ENCODE results near the gene ODC1.

Gene ODC1

GRCh38 chr2:10433947-10434885 lies 13.9 kb downstream of the ODC1 start:
- no peak for DNase-seq (ENCODE audit: low spot score)

- DNase-seq (ENCODE audit: low spot score): no peak
Observed at GRCh38 chr2:10433264-10433946, 14.7 kb downstream of the ODC1 start.

GRCh38 chr2:10432311-10433181 lies 15.6 kb downstream of the ODC1 start:
- no peak for DNase-seq (ENCODE audit: low spot score)

GRCh38 chr2:10431797-10432196 lies 16.3 kb downstream of the ODC1 start:
- DNase-seq (ENCODE audit: low spot score): no peak

- DNase-seq (ENCODE audit: low spot score): no peak
Observed at GRCh38 chr2:10430886-10431622, 17.1 kb downstream of the ODC1 start.

- DNase-seq (ENCODE audit: low spot score): no peak
Observed at GRCh38 chr2:10428924-10429323, 19.2 kb downstream of the ODC1 start.

GRCh38 chr2:10428355-10428754 lies 19.8 kb downstream of the ODC1 start:
- DNase-seq (ENCODE audit: low spot score): no peak

GRCh38 chr2:10427618-10427949 lies 20.5 kb downstream of the ODC1 start:
- no peak for DNase-seq (ENCODE audit: low spot score)

- no peak for DNase-seq (ENCODE audit: low spot score)
Observed at GRCh38 chr2:10426726-10427617, 21.2 kb downstream of the ODC1 start.

GRCh38 chr2:10425699-10426098 lies 22.4 kb downstream of the ODC1 start:
- no peak for DNase-seq (ENCODE audit: low spot score)

- no peak for DNase-seq (ENCODE audit: low spot score)
Observed at GRCh38 chr2:10424916-10425505, 23.1 kb downstream of the ODC1 start.

GRCh38 chr2:10424051-10424450 lies 24.1 kb downstream of the ODC1 start:
- no peak for DNase-seq (ENCODE audit: low spot score)

- no peak for DNase-seq (ENCODE audit: low spot score)
Observed at GRCh38 chr2:10423400-10423774, 24.7 kb downstream of the ODC1 start.

- DNase-seq (ENCODE audit: low spot score): no peak
Observed at GRCh38 chr2:10422732-10423399, 25.3 kb downstream of the ODC1 start.

- DNase-seq (ENCODE audit: low spot score): no peak
Observed at GRCh38 chr2:10422251-10422650, 25.9 kb downstream of the ODC1 start.

- DNase-seq (ENCODE audit: low spot score): no peak
Observed at GRCh38 chr2:10419553-10420257, 28.4 kb downstream of the ODC1 start.

GRCh38 chr2:10417551-10418335 lies 30.4 kb downstream of the ODC1 start:
- no peak for DNase-seq (ENCODE audit: low spot score)

- no peak for DNase-seq (ENCODE audit: low spot score)
Observed at GRCh38 chr2:10415640-10416039, 32.5 kb downstream of the ODC1 start.

Measured in LoVo (cell line).